ENCODE measurements around the gene HHAT.

GRCh38 chr1:210633140-210633539 lies 304.4 kb downstream of the HHAT start:
- TF ChIP-seq CTCF (IDR thresholded peaks at IDR 0.05) (no peak), ZFX (IDR thresholded peaks at IDR 0.05; ENCODE audit: borderline replicate concordance) (no peak)

Measured in 22Rv1 (cell line).